Endodermal cell (in vitro differentiated cells): ENCODE data around the gene CABP7. TPM values are rescaled to one million over a fixed set of nuclear protein-coding genes. Genes with fewer than 3 reads are reported as not detected.
A peak's percentile ranks its signal among the peaks of the same experiment; 100 is the strongest.

Experiments used
- DNase-seq: peaks from one replicate; pipeline ENCODE4 v3.0.0-alpha.2; 2017
- H3K27ac ChIP-seq: 2 replicates; pipeline ENCODE4 v1.5.1; 2013; ENCODE audit warnings: mild to moderate bottlenecking, low read depth, low read length, moderate library complexity
- H3K27me3 ChIP-seq: 2 replicates; pipeline ENCODE4 v1.6.1; 2013; ENCODE audit warnings: mild to moderate bottlenecking, low read length, moderate library complexity; ENCODE audit not compliant: insufficient read depth, control insufficient read depth, poor library complexity, severe bottlenecking
- H3K36me3 ChIP-seq: 2 replicates; pipeline ENCODE4 v1.7.0; 2013; ENCODE audit warnings: mild to moderate bottlenecking, low read length, moderate library complexity; ENCODE audit not compliant: control insufficient read depth, insufficient read depth
- H3K4me1 ChIP-seq: one replicate; pipeline ENCODE4 v1.7.0; 2013; ENCODE audit warnings: low read length; ENCODE audit not compliant: control insufficient read depth, insufficient read depth
- H3K4me3 ChIP-seq: 2 replicates; pipeline ENCODE4 v1.5.1; 2013; ENCODE audit warnings: mild to moderate bottlenecking, low read length, moderate library complexity
- H3K9ac ChIP-seq: 2 replicates; pipeline ENCODE4 v1.6.1; 2013; ENCODE audit warnings: mild to moderate bottlenecking, low read length, moderate library complexity; ENCODE audit not compliant: poor library complexity, severe bottlenecking; ENCODE audit errors: extremely low read depth
- H3K9me3 ChIP-seq: 2 replicates; pipeline ENCODE4 v1.6.1; 2013; ENCODE audit warnings: mild to moderate bottlenecking, low read length, moderate library complexity; ENCODE audit not compliant: control insufficient read depth
- H3K27ac Mint-ChIP-seq: 2 replicates; pipeline ENCODE4 v1.8.0; 2020; ENCODE audit warnings: mixed read lengths
- H3K27me3 Mint-ChIP-seq: 2 replicates; pipeline ENCODE4 v1.8.0; 2021; ENCODE audit warnings: mild to moderate bottlenecking, mixed read lengths; ENCODE audit not compliant: insufficient read depth
- H3K36me3 Mint-ChIP-seq: 2 replicates; pipeline ENCODE4 v1.8.0; 2020; ENCODE audit warnings: low read depth, mixed read lengths
- H3K4me1 Mint-ChIP-seq: 2 replicates; pipeline ENCODE4 v1.8.0; 2020; ENCODE audit warnings: mixed read lengths
- H3K4me3 Mint-ChIP-seq: 2 replicates; pipeline ENCODE4 v1.8.0; 2020; ENCODE audit warnings: mild to moderate bottlenecking, moderate library complexity, mixed read lengths
- H3K9me3 Mint-ChIP-seq: 2 replicates; pipeline ENCODE4 v1.8.0; 2020; ENCODE audit warnings: mild to moderate bottlenecking, mixed read lengths
- CTCF ChIP-seq: fragments of 200-600 bp; sonication (generic); conservative IDR thresholded peaks from 2 replicates; pipeline ENCODE4 v1.5.0; 2021; ENCODE audit warnings: antibody characterized with exemption, mild to moderate bottlenecking
- WGBS, 2 experiments: methylation state at CpG; one replicate each; pipeline versions ENCODE4 v1.1.5 to v1.1.7; 2013; ENCODE audit warnings: missing lambda C conversion rate in 2 of 2, mixed read lengths in 1 of 2; ENCODE audit not compliant: insufficient coverage in 1 of 2, insufficient read length in 1 of 2; 5-methylcytosine and 5-hydroxymethylcytosine counted together
- total RNA-seq, 2 donors: library from RNA; stranded (reverse); fragmentation: NEBNext Ultra II Directional in 1 of 2; extraction: Animal tissue kit (Norgen Biotek cat#: 25700) in 1 of 2; gene quantifications; 2 replicates in 1 of 2; 3 replicates in 1 of 2; pipeline ENCODE4 v1.2.1, GENCODE V29; 2021

The CABP7 gene
- total RNA-seq, 2 donors from 2014 or later, result 0.26 TPM; not detected in 1

- no peak for DNase-seq
- H3K27ac Mint-ChIP-seq, result no peak overlapping the region
- H3K9ac ChIP-seq, result no peak overlapping the region
- 90% methylated on average over 12 to 16 of the region's 16 CpGs for WGBS, 2 experiments
- peaks cover 9% of the 10 kb centered on the region for H3K36me3 ChIP-seq
- H3K27me3 Mint-ChIP-seq, result no peaks in the 10 kb centered on the region
- peaks cover under 1% of the 10 kb centered on the region for H3K27me3 ChIP-seq
- H3K9me3 ChIP-seq, result no peaks in the 10 kb centered on the region
- H3K4me3 Mint-ChIP-seq, result no peak overlapping the region
- H3K4me3 ChIP-seq, result no peak overlapping the region
- no peak for TF ChIP-seq CTCF
- H3K27ac ChIP-seq, result peak overlapping the region; percentile 24
- peaks cover 16% of the 10 kb centered on the region for H3K4me1 Mint-ChIP-seq
- peaks cover 9% of the 10 kb centered on the region for H3K4me1 ChIP-seq
- no peaks in the 10 kb centered on the region for H3K9me3 Mint-ChIP-seq
- H3K36me3 Mint-ChIP-seq, result peaks cover 17% of the 10 kb centered on the region
Measured at GRCh38 chr22:29697853-29698598, 21.8 kb upstream of the CABP7 start.

GRCh38 chr22:29700206-29700899, 19.4 kb upstream of the CABP7 start:
- H3K27ac Mint-ChIP-seq, result no peak overlapping the region
- WGBS, 2 experiments, result 75 to 88% methylated on average over 13 to 19 of the region's 19 CpGs
- H3K27me3 ChIP-seq, result peaks cover 9% of the 10 kb centered on the region
- no peak overlapping the region for H3K4me3 Mint-ChIP-seq
- H3K4me3 ChIP-seq, result no peak overlapping the region
- peaks cover 9% of the 10 kb centered on the region for H3K36me3 ChIP-seq
- peaks cover 22% of the 10 kb centered on the region for H3K4me1 Mint-ChIP-seq
- H3K9ac ChIP-seq, result no peak overlapping the region
- no peak for DNase-seq
- no peak overlapping the region for H3K27ac ChIP-seq
- H3K9me3 Mint-ChIP-seq, result no peaks in the 10 kb centered on the region
- H3K4me1 ChIP-seq, result peaks cover 24% of the 10 kb centered on the region
- H3K9me3 ChIP-seq, result no peaks in the 10 kb centered on the region
- no peak for TF ChIP-seq CTCF
- H3K36me3 Mint-ChIP-seq, result peaks cover 5% of the 10 kb centered on the region
- peaks cover 9% of the 10 kb centered on the region for H3K27me3 Mint-ChIP-seq

- no peak overlapping the region for H3K4me3 ChIP-seq
- H3K4me1 Mint-ChIP-seq, result peaks cover 22% of the 10 kb centered on the region
- H3K27ac ChIP-seq, result no peak overlapping the region
- peaks cover 4% of the 10 kb centered on the region for H3K36me3 ChIP-seq
- no peak for TF ChIP-seq CTCF
- peaks cover under 1% of the 10 kb centered on the region for H3K36me3 Mint-ChIP-seq
- peaks cover 9% of the 10 kb centered on the region for H3K27me3 Mint-ChIP-seq
- no peaks in the 10 kb centered on the region for H3K9me3 ChIP-seq
- H3K27me3 ChIP-seq, result peaks cover 9% of the 10 kb centered on the region
- H3K4me1 ChIP-seq, result peaks cover 24% of the 10 kb centered on the region
- H3K9ac ChIP-seq, result no peak overlapping the region
- no peaks in the 10 kb centered on the region for H3K9me3 Mint-ChIP-seq
- WGBS, 2 experiments, result 67 to 79% methylated on average over 7 to 9 of the region's 9 CpGs
- no peak overlapping the region for H3K27ac Mint-ChIP-seq
- DNase-seq, result no peak
- no peak overlapping the region for H3K4me3 Mint-ChIP-seq
Measured at GRCh38 chr22:29700900-29701154, 19.0 kb upstream of the CABP7 start.
